Caco-2 (cell line): ENCODE measurements around the gene LCN12. TPM values are rescaled to one million over a fixed set of nuclear protein-coding genes. Genes with fewer than 3 reads are reported as not detected.

Experiments
- BruUV-seq: library from RNA; stranded (reverse); fragments of 400-500 nt; replicated peaks from 2 replicates; lab custom pipeline; 2021; lab: Mats Ljungman, UMichigan
- CTCF ChIA-PET: fragments of 300-600 bp; sonication (Branson Sonifier 250); formaldehyde crosslinking; loops from one replicate; lab custom pipeline; 2022; ENCODE audit warnings: antibody characterized with exemption; lab: Charles Lee
- POLR2A ChIA-PET: fragments of 300-600 bp; sonication (Branson Sonifier 250); formaldehyde crosslinking; loops from one replicate; lab custom pipeline; 2022; ENCODE audit warnings: antibody characterized with exemption; lab: Charles Lee
- DNase-seq, 2 experiments: peaks; one replicate each; pipeline versions ENCODE4 v3.0.0 to v3.0.0-alpha.2; 2020 to 2022
- H3K27me3 ChIP-seq: replicated peaks from 2 replicates; pipeline ENCODE4 v1.6.0; 2011; ENCODE audit warnings: low read length; ENCODE audit not compliant: control insufficient read depth, insufficient read depth
- H3K36me3 ChIP-seq: 2 replicates; pipeline ENCODE4 v1.5.1; 2011; ENCODE audit warnings: low read length; ENCODE audit not compliant: control insufficient read depth, insufficient read depth
- H3K4me1 ChIP-seq: fragments of 250-450 bp; sonication (Bioruptor Pico); 2 replicates; pipeline ENCODE4 v1.5.1; 2020; ENCODE audit warnings: mild to moderate bottlenecking
- H3K4me3 ChIP-seq: 2 replicates; pipeline ENCODE4 v1.5.1; 2011; ENCODE audit warnings: low read depth, mild to moderate bottlenecking, control low read depth, low read length
- H3K9me3 ChIP-seq: fragments of 250-450 bp; sonication (Bioruptor Pico); 2 replicates; pipeline ENCODE4 v1.5.1; 2020; ENCODE audit warnings: mild to moderate bottlenecking, moderate library complexity
- H3K27ac Mint-ChIP-seq: one replicate; pipeline ENCODE4 v1.8.0; 2022; ENCODE audit warnings: mixed read lengths; ENCODE audit not compliant: unreplicated experiment
- H3K27me3 Mint-ChIP-seq: one replicate; pipeline ENCODE4 v1.8.0; 2022; ENCODE audit warnings: mixed read lengths; ENCODE audit not compliant: insufficient read depth, unreplicated experiment
- H3K36me3 Mint-ChIP-seq: one replicate; pipeline ENCODE4 v1.8.0; 2022; ENCODE audit warnings: mild to moderate bottlenecking, mixed read lengths; ENCODE audit not compliant: insufficient read depth, unreplicated experiment
- H3K4me1 Mint-ChIP-seq: one replicate; pipeline ENCODE4 v1.8.0; 2022; ENCODE audit warnings: low read depth, mixed read lengths; ENCODE audit not compliant: unreplicated experiment
- H3K4me3 Mint-ChIP-seq: one replicate; pipeline ENCODE4 v1.8.0; 2022; ENCODE audit warnings: mild to moderate bottlenecking, moderate library complexity, mixed read lengths; ENCODE audit not compliant: unreplicated experiment
- H3K9me3 Mint-ChIP-seq: one replicate; pipeline ENCODE4 v1.8.0; 2022; ENCODE audit warnings: mixed read lengths; ENCODE audit not compliant: unreplicated experiment
- intact Hi-C: fragments of 100-400 bp; cut with micrococcal nuclease; formaldehyde crosslinking; loops from one replicate; pipeline ENCODE4 v1.10.0; 2022; ENCODE audit not compliant: unreplicated experiment
- total RNA-seq: library from RNA; stranded (reverse); gene quantifications from 2 replicates; pipeline ENCODE4 v1.2.3, GENCODE V29; 2022
- TF ChIP-seq, protein P1 (sequence below), 2 experiments: fragments of 200-600 bp in 1 of 2; IDR thresholded peaks; 1 replicate in 1 of 2; 2 replicates in 1 of 2; pipeline versions ENCODE4 v1.5.1 to v1.8.0; 2011 to 2022; ENCODE audit warnings: antibody characterized with exemption in 1 of 2, control low read depth in 1 of 2, inconsistent platforms in 1 of 2, low read depth in 1 of 2, low read length in 1 of 2, mild to moderate bottlenecking in 1 of 2, moderate library complexity in 1 of 2; ENCODE audit not compliant: insufficient read depth in 1 of 2, severe bottlenecking in 1 of 2, unreplicated experiment in 1 of 2

LCN12 gene
- total RNA-seq, 1 experiment from 2014 or later, result 20.0 TPM

DNA sequence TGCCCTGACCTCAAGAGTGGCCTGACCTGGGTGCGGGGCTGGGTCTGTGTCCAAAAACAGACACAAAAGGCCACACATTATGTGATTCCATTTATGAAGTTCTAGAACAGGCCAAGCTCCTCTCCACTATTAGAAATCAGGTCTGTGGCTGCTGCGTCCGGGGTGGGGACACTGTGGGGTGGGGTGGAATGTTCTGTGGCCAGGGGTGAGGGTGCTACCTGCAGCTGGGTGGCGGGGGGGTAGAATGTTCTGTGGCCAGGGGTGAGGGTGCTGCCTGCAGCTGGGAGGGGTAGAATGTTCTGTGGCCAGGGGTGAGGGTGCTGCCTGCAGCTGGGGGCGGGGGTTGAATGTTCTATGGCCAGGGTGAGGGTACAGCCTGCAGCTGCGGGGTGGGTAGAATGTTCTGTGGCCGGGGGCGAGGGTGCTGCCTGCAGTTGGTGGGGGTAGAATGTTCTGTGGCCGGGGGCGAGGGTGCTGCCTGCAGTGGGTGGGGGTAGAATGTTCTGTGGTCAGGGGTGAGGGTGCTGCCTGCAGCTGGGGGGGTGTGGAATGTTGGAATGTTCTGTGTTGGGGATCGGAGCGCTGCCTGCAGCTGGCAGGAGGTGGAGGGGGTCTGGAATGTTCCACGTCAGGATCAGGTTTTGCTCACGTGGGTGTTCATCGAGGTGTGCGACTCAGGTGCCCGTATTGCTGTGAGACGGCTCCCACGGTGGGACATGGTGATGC is 8.3 kb downstream of the LCN12 start:
- H3K4me3 ChIP-seq, result no peak overlapping the region
- no peaks in the 10 kb centered on the region for H3K27me3 Mint-ChIP-seq
- TF ChIP-seq, protein P1, sequence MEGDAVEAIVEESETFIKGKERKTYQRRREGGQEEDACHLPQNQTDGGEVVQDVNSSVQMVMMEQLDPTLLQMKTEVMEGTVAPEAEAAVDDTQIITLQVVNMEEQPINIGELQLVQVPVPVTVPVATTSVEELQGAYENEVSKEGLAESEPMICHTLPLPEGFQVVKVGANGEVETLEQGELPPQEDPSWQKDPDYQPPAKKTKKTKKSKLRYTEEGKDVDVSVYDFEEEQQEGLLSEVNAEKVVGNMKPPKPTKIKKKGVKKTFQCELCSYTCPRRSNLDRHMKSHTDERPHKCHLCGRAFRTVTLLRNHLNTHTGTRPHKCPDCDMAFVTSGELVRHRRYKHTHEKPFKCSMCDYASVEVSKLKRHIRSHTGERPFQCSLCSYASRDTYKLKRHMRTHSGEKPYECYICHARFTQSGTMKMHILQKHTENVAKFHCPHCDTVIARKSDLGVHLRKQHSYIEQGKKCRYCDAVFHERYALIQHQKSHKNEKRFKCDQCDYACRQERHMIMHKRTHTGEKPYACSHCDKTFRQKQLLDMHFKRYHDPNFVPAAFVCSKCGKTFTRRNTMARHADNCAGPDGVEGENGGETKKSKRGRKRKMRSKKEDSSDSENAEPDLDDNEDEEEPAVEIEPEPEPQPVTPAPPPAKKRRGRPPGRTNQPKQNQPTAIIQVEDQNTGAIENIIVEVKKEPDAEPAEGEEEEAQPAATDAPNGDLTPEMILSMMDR (IDR thresholded peaks at IDR 0.05; ENCODE audit: insufficient read depth in 1 of 2, low read depth in 1 of 2, low read length in 1 of 2, severe bottlenecking in 1 of 2, unreplicated experiment in 1 of 2), result no peak
- H3K4me1 ChIP-seq, result peaks cover 18% of the 10 kb centered on the region
- H3K4me1 Mint-ChIP-seq, result no peaks in the 10 kb centered on the region
- CTCF ChIA-PET, result interaction anchor here (0.6 kb wide), 6 partner anchors 11 to 622 kb away, joined by 3 to 5 read pairs (median 4); no protein-coding TSS in a partner anchor
- BruUV-seq, result no TSS peak
- H3K27me3 ChIP-seq, result no peaks in the 10 kb centered on the region
- intact Hi-C loops, result no loop called here
- H3K4me3 Mint-ChIP-seq, result no peak overlapping the region
- H3K36me3 ChIP-seq, result no peaks in the 10 kb centered on the region
- H3K9me3 Mint-ChIP-seq, result peaks cover 12% of the 10 kb centered on the region
- POLR2A ChIA-PET, result no interaction called here
- no peak for DNase-seq
- H3K36me3 Mint-ChIP-seq, result peaks cover 6% of the 10 kb centered on the region
- peak overlapping the region; percentile 35 for H3K27ac Mint-ChIP-seq
- no peaks in the 10 kb centered on the region for H3K9me3 ChIP-seq

DNA sequence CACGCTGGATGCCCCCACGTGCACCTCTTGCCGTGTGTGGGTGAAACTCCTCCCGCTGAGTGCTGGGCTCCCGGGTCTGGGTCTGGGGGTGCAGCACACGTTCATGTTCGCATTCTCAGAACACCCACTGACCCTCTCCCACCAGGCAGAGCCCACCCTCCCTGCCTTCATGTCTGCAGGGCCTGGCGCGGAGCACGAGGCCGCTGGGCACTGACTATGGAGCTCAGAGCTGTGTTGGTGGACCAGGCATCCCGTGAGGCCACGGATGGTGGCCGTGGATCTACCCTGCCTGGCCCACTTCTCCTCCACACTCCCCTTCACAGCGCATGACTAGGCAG is 8.8 kb downstream of the LCN12 start:
- no peak for DNase-seq
- BruUV-seq, result no TSS peak
- intact Hi-C loops, result no loop called here
- peaks cover 18% of the 10 kb centered on the region for H3K4me1 ChIP-seq
- Mint-ChIP-seq H3K4me1 (no peaks in the 10 kb centered on the region), H3K27me3 (no peaks in the 10 kb centered on the region), H3K9me3 (peaks cover 12% of the 10 kb centered on the region), H3K27ac (no peak overlapping the region), H3K4me3 (no peak overlapping the region), H3K36me3 (peaks cover 10% of the 10 kb centered on the region)
- CTCF ChIA-PET, result no interaction called here
- H3K4me3 ChIP-seq, result no peak overlapping the region
- H3K36me3 ChIP-seq, result no peaks in the 10 kb centered on the region
- TF ChIP-seq, protein P1 (IDR thresholded peaks at IDR 0.05; ENCODE audit: insufficient read depth in 1 of 2, low read depth in 1 of 2, low read length in 1 of 2, severe bottlenecking in 1 of 2, unreplicated experiment in 1 of 2), result no peak
- H3K9me3 ChIP-seq, result no peaks in the 10 kb centered on the region
- no peaks in the 10 kb centered on the region for H3K27me3 ChIP-seq
- POLR2A ChIA-PET, result no interaction called here

DNA sequence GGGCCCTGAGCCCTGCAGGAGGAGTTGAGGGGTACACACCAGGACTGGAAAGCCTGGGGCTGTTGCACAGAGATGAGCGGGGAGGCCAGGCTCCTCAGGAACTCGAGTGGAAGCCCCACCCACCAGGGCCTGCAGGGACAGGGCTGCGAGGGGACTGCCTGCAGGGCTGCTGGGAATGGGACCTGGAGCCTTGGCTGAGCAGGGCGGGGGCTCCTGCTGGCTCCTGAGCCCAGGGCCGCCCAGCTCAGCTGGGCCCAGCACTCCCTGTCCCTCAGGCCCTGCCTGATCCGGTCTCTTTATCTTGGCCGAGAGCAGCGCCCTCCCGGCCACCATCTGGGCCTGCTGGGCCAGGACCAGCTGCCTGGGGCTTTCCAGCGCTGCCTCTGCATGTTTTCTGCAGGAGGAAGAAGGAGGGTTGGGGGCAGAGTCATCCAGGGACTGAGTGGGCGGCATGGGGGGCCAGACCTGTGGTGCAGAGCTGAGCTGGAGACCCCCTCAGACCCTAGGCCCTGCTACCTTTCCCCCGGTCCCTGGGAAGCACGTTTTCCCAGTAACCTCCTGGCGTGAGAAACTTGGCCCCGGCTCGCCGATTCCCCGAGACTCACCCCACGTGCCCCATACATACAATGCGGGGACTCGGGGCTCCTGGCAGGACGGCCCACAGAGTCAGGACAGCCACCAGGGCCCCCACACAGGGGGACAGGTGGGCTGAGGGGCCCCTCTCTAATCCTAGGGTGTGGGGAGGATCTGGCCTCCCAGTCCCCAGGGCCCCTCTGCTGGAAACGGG is 9.4 kb downstream of the LCN12 start:
- BruUV-seq, result no TSS peak

More for the DNA sequence above, 9.4 kb downstream of the LCN12 start:
- intact Hi-C loops, result no loop called here
- POLR2A ChIA-PET, result no interaction called here
- Mint-ChIP-seq H3K4me3 (no peak overlapping the region), H3K4me1 (no peaks in the 10 kb centered on the region), H3K9me3 (peaks cover 7% of the 10 kb centered on the region), H3K36me3 (peaks cover 11% of the 10 kb centered on the region), H3K27me3 (no peaks in the 10 kb centered on the region), H3K27ac (no peak overlapping the region)
- Histone ChIP-seq H3K4me1 (peaks cover 18% of the 10 kb centered on the region), H3K27me3 (no peaks in the 10 kb centered on the region), H3K4me3 (no peak overlapping the region), H3K9me3 (no peaks in the 10 kb centered on the region), H3K36me3 (no peaks in the 10 kb centered on the region)
- TF ChIP-seq, protein P1 (IDR thresholded peaks at IDR 0.05; ENCODE audit: insufficient read depth in 1 of 2, low read depth in 1 of 2, low read length in 1 of 2, severe bottlenecking in 1 of 2, unreplicated experiment in 1 of 2), result no peak
- no peak for DNase-seq
- CTCF ChIA-PET, result no interaction called here
